C4-2B (cell line): ENCODE measurements around the gene PPDPF.

ENCODE experiments used
- H3K27ac ChIP-seq: fragments of 450-650 bp; 2 replicates; pipeline ENCODE4 v1.5.1; 2017
- CTCF ChIP-seq: fragments of 450-650 bp; conservative IDR thresholded peaks from 2 replicates; pipeline ENCODE4 v1.5.1; 2017; ENCODE audit warnings: mild to moderate bottlenecking
- ZFX ChIP-seq: fragments of 450-650 bp; IDR thresholded peaks from 2 replicates; pipeline ENCODE4 v1.6.1; 2017

Gene PPDPF

GRCh38 chr20:63490416-63490815, 30.1 kb upstream of the PPDPF start:
- TF ChIP-seq ZFX: no peak
- no peak for TF ChIP-seq CTCF
- no peak overlapping the region for H3K27ac ChIP-seq

DNA sequence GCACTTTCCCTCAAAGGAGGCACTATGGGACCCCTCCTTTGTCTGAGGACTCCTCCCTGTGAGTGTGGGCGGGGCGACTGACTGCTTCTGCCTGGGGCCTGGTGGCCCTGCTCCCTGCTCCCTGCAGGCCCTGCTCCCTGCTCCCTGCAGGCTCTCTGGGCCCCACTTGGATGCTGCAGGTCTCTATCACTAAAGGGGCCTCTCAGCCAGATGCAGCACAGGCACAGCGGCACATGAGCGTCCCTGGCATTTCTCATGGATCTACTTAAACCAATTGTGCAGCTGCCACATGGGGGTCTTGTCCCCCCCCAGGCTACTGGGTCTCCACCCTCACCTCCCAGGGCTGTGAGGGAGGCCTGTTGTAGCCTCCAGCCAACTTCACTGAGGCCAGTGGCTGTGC, 29.5 kb upstream of the PPDPF start:
- no peak overlapping the region for H3K27ac ChIP-seq
- TF ChIP-seq CTCF: no peak
- no peak for TF ChIP-seq ZFX

- no peak overlapping the region for H3K27ac ChIP-seq
- TF ChIP-seq ZFX (no peak), CTCF (no peak)
Measured at GRCh38 chr20:63491635-63492230, 28.8 kb upstream of the PPDPF start.

DNA sequence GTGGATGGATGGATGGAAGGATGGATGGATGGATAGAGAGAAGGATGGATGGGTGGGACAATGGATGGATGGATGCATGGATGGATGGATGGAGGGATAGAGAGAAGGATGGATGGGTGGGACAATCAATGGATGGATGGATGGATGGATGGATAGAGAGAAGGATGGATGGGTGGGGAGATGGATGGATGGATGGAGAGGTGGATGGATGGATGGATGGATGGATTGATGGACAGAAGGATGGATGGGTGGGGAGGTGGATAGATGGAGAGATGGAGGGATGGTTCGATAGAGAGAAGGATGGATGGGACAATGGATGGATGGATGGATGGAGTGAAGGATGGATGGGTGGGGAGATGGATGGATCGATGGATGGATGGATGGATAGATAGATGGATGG, 28.0 kb upstream of the PPDPF start:
- no peak overlapping the region for H3K27ac ChIP-seq
- TF ChIP-seq CTCF (no peak), ZFX (no peak)

GRCh38 chr20:63492982-63493381, 27.6 kb upstream of the PPDPF start:
- no peak overlapping the region for H3K27ac ChIP-seq
- no peak for TF ChIP-seq CTCF
- TF ChIP-seq ZFX: no peak

DNA sequence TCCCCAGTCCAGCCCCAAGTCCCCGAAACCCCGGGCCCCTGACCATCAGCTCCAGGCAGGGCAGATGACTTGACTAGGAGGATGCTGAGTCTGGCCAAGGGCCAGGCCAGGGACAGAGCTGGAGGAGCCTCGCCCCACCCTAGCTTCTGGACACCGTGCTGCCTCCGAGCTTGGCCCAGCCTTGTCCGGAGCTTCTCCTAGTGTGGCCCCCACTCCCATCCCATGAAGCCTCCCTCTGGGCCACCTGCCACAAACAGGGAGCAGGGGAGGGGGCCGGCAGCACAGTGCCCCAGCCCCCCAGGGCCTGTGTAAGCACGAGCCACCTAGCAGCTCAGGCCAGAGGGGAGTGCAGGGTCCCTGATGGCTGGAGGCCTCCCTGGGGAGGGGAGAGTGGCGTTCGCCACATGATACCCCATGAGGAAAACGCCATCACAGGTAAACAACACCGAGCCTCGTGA, 27.0 kb upstream of the PPDPF start:
- TF ChIP-seq ZFX: no peak
- H3K27ac ChIP-seq: no peak overlapping the region

DNA sequence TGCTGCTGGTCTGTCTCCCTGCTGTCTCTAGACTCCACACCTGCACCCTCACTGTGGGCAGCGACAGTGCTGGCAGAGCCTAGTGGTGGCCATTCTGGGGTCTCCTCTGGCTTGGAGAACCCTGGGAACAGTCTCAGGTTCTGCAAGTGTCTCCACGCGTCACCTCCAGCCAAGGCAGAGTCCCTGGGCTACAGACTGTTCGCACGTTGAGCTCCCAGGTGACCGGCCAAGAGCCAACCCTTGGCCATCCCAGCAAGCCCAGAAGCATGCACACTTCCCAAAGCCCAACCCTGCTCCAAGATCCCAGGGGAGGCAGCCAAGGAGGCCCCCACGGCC, 26.5 kb upstream of the PPDPF start:
- no peak for TF ChIP-seq ZFX
- no peak for TF ChIP-seq CTCF
- H3K27ac ChIP-seq: no peak overlapping the region

GRCh38 chr20:63494420-63495166, 26.0 kb upstream of the PPDPF start:
- TF ChIP-seq ZFX: no peak
- TF ChIP-seq CTCF: no peak
- H3K27ac ChIP-seq: no peak overlapping the region
